ENCODE measurements around the gene TBCE. TPM values are rescaled to one million over a fixed set of nuclear protein-coding genes. Genes with fewer than 3 reads are reported as not detected.
A peak's percentile ranks its signal among the peaks of the same experiment; 100 is the strongest.

Gene TBCE
- total RNA-seq, 1 experiment from 2014 or later, result 41.0 TPM

GRCh38 chr1:235429143-235429542 lies 61.9 kb downstream of the TBCE start:
- 0 out of 2 replicates have a peak, but pooled peaks cover 4% of the 10 kb centered on the region for H3K4me1 ChIP-seq (ENCODE audit: insufficient read depth, low read length)
- no peaks in the 10 kb centered on the region for H3K27me3 ChIP-seq (ENCODE audit: low read length)
- CTCF ChIA-PET, result no interaction called here
- H3K9ac ChIP-seq (ENCODE audit: low read length), result no peak overlapping the region
- no peaks in the 10 kb centered on the region for H3F3A ChIP-seq (ENCODE audit: low read length, unreplicated experiment)
- H3K9me3 ChIP-seq (ENCODE audit: low read length), result no peaks in the 10 kb centered on the region
- H4K20me1 ChIP-seq (ENCODE audit: low read length), result no peaks in the 10 kb centered on the region
- H2AFZ ChIP-seq (ENCODE audit: low read length), result no peak overlapping the region
- H3K9me2 ChIP-seq (replicated peaks; ENCODE audit: low read length), result no peaks in the 10 kb centered on the region
- no peaks in the 10 kb centered on the region for H3K36me3 ChIP-seq (ENCODE audit: low read depth, low read length)
- TF ChIP-seq, protein P1, sequence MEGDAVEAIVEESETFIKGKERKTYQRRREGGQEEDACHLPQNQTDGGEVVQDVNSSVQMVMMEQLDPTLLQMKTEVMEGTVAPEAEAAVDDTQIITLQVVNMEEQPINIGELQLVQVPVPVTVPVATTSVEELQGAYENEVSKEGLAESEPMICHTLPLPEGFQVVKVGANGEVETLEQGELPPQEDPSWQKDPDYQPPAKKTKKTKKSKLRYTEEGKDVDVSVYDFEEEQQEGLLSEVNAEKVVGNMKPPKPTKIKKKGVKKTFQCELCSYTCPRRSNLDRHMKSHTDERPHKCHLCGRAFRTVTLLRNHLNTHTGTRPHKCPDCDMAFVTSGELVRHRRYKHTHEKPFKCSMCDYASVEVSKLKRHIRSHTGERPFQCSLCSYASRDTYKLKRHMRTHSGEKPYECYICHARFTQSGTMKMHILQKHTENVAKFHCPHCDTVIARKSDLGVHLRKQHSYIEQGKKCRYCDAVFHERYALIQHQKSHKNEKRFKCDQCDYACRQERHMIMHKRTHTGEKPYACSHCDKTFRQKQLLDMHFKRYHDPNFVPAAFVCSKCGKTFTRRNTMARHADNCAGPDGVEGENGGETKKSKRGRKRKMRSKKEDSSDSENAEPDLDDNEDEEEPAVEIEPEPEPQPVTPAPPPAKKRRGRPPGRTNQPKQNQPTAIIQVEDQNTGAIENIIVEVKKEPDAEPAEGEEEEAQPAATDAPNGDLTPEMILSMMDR (conservative IDR thresholded peaks at IDR 0.05; ENCODE audit: low read depth, low read length), result no peak
- TF ChIP-seq EZH2phosphoT487 (IDR thresholded peaks at IDR 0.05; ENCODE audit: borderline replicate concordance, low read length) (no peak), EZH2 (IDR thresholded peaks at IDR 0.05; ENCODE audit: low read length, unreplicated experiment) (no peak)
- no peak overlapping the region for H3K4me2 ChIP-seq (ENCODE audit: low read length)
- DNase-seq (peak; percentile 25), ATAC-seq (no peak)
- POLR2A ChIA-PET (ENCODE audit: unreplicated experiment), result no interaction called here
- BruUV-seq (replicated peaks), result no TSS peak
- H3K27ac ChIP-seq (ENCODE audit: low read length), result no peak overlapping the region
- intact Hi-C loops (cut with micrococcal nuclease), result no loop called here
- no peak overlapping the region for H3K4me3 ChIP-seq (ENCODE audit: low read length)
- H3K79me2 ChIP-seq (ENCODE audit: low read length), result no peaks in the 10 kb centered on the region

GRCh38 chr1:235430991-235431390 lies 63.8 kb downstream of the TBCE start:
- no peaks in the 10 kb centered on the region for H3K27me3 ChIP-seq (ENCODE audit: low read length)
- H3K4me3 ChIP-seq (ENCODE audit: low read length), result no peak overlapping the region
- peaks cover under 1% of the 10 kb centered on the region; the same call in 1 of the 2 replicates for H3K36me3 ChIP-seq (ENCODE audit: low read depth, low read length)
- intact Hi-C loops (cut with micrococcal nuclease), result no loop called here
- H3K4me1 ChIP-seq (ENCODE audit: insufficient read depth, low read length), result 0 out of 2 replicates have a peak, but pooled peaks cover 4% of the 10 kb centered on the region
- no peaks in the 10 kb centered on the region for H4K20me1 ChIP-seq (ENCODE audit: low read length)
- no peak overlapping the region for H3K9ac ChIP-seq (ENCODE audit: low read length)
- no peak overlapping the region for H2AFZ ChIP-seq (ENCODE audit: low read length)
- no peak overlapping the region for H3K27ac ChIP-seq (ENCODE audit: low read length)
- BruUV-seq (replicated peaks), result no TSS peak
- no peaks in the 10 kb centered on the region for H3K9me2 ChIP-seq (replicated peaks; ENCODE audit: low read length)
- no peaks in the 10 kb centered on the region for H3K9me3 ChIP-seq (ENCODE audit: low read length)
- ChIA-PET CTCF (no interaction called here), POLR2A (ENCODE audit: unreplicated experiment) (no interaction called here)
- H3K79me2 ChIP-seq (ENCODE audit: low read length), result no peaks in the 10 kb centered on the region
- ATAC-seq, result no peak
- DNase-seq, result no peak
- TF ChIP-seq EZH2 (IDR thresholded peaks at IDR 0.05; ENCODE audit: low read length, unreplicated experiment) (no peak), EZH2phosphoT487 (IDR thresholded peaks at IDR 0.05; ENCODE audit: borderline replicate concordance, low read length) (no peak)
- TF ChIP-seq, protein P1 (conservative IDR thresholded peaks at IDR 0.05; ENCODE audit: low read depth, low read length), result no peak
- no peak overlapping the region for H3K4me2 ChIP-seq (ENCODE audit: low read length)
- no peaks in the 10 kb centered on the region for H3F3A ChIP-seq (ENCODE audit: low read length, unreplicated experiment)

GRCh38 chr1:235434001-235434400 lies 66.8 kb downstream of the TBCE start:
- H3K27ac ChIP-seq (ENCODE audit: low read length), result no peak overlapping the region
- no peak overlapping the region for H3K4me3 ChIP-seq (ENCODE audit: low read length)
- TF ChIP-seq, protein P1 (conservative IDR thresholded peaks at IDR 0.05; ENCODE audit: low read depth, low read length), result peak; percentile 26; the same call in 1 of the 2 replicates
- no peak for TF ChIP-seq EZH2phosphoT487 (IDR thresholded peaks at IDR 0.05; ENCODE audit: borderline replicate concordance, low read length)
- no TSS peak for BruUV-seq (replicated peaks)
- no peaks in the 10 kb centered on the region for H3F3A ChIP-seq (ENCODE audit: low read length, unreplicated experiment)
- H3K36me3 ChIP-seq (ENCODE audit: low read depth, low read length), result peaks cover 7% of the 10 kb centered on the region; the same call in 1 of the 2 replicates
- DNase-seq (no peak), ATAC-seq (no peak)
- H3K79me2 ChIP-seq (ENCODE audit: low read length), result no peaks in the 10 kb centered on the region
- ChIA-PET POLR2A (ENCODE audit: unreplicated experiment) (interaction anchor here (0.5 kb wide), 1 partner anchor 71 kb away, joined by 3 read pairs; the partner anchor contains the start of gene B3GALNT2), CTCF (interaction anchor here (0.6 kb wide), 1 partner anchor 161 kb away, joined by 5 read pairs; no protein-coding TSS in a partner anchor)
- 0 out of 2 replicates have a peak, but pooled peaks cover 4% of the 10 kb centered on the region for H3K4me1 ChIP-seq (ENCODE audit: insufficient read depth, low read length)
- no peaks in the 10 kb centered on the region for H3K9me2 ChIP-seq (replicated peaks; ENCODE audit: low read length)
- no peak overlapping the region for H2AFZ ChIP-seq (ENCODE audit: low read length)
- H3K27me3 ChIP-seq (ENCODE audit: low read length), result no peaks in the 10 kb centered on the region
- H3K4me2 ChIP-seq (ENCODE audit: low read length), result no peak overlapping the region
- intact Hi-C loops (cut with micrococcal nuclease), result no loop called here
- H4K20me1 ChIP-seq (ENCODE audit: low read length), result no peaks in the 10 kb centered on the region
- no peaks in the 10 kb centered on the region for H3K9me3 ChIP-seq (ENCODE audit: low read length)
- no peak overlapping the region for H3K9ac ChIP-seq (ENCODE audit: low read length)

Measured in PC-3 (cell line).